C4-2B (cell line): ENCODE data around the gene CIB1.

Experiments used
- CTCF ChIP-seq: fragments of 450-650 bp; conservative IDR thresholded peaks from 2 replicates; pipeline ENCODE4 v1.5.1; 2017; ENCODE audit warnings: mild to moderate bottlenecking
- ZFX ChIP-seq: fragments of 450-650 bp; IDR thresholded peaks from 2 replicates; pipeline ENCODE4 v1.6.1; 2017

GRCh38 chr15:90209591-90209990, 24.1 kb downstream of the CIB1 start:
- no peak for TF ChIP-seq CTCF
- TF ChIP-seq ZFX, result no peak
